Astrocyte of the hippocampus (primary cell): ENCODE measurements around the gene CAMK2D.

Experiments used
- DNase-seq: peaks from one replicate; pipeline ENCODE4 v3.0.0; 2011; ENCODE audit warnings: low read depth, low spot score

CAMK2D gene

DNA sequence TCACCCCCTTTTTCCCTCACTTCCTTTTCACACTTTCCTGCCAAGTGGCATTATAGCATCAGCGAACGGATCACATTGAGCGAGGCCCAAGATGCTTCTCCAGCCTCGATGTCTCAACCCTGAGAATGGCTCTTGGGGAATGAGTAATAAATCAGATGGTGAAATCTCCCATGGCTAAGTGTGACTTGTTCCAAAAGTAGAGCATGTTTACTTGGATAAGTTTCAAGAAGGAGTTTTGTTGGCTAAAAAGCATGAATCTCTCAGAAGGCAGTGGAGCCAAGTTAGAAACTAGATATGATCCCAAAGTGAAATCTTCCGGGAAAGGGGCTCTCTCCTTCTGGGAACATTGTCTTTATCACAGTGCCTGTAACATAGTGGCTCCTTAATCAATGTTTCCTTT lies 316.3 kb downstream of the CAMK2D start:
- peak; percentile 69 for DNase-seq

DNA sequence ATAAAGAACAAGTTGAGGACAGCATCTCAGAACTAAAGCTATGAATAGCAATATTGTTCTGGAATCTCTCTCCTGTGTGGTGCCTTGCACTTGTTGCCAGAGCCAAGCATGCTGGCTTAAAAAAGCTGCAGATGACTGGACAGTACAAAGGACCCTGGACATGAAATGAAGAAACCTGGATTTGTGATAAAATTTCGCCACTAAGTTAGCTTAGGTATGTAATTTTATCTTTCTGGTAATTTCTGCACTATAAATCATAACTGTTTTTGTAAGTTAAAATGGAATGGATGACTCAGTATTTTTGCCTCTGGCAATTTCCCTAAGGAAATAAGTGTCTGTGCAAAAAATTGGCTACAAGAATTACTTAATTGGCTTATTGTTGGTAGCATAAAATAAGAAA lies 317.2 kb downstream of the CAMK2D start:
- peak; percentile 39 for DNase-seq

DNA sequence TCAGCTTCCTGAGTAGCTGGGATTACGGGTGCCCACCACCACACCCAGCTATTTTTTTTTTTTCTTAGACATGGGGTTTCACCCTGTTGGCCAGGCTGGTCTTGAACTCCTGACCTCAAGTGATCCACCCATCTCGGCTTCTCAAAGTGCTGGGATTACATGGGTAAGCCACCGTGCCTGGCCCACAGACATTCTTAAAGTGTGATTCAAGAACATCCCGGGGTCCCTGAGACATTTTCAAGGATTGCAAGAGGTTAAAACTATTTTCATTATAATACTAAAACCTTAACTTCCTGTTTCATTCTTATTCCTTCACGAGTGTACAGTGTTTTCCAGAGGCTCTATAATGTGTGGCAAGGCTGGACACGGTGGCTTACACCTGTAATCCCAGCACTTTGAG lies 318.7 kb downstream of the CAMK2D start:
- no peak for DNase-seq

DNA sequence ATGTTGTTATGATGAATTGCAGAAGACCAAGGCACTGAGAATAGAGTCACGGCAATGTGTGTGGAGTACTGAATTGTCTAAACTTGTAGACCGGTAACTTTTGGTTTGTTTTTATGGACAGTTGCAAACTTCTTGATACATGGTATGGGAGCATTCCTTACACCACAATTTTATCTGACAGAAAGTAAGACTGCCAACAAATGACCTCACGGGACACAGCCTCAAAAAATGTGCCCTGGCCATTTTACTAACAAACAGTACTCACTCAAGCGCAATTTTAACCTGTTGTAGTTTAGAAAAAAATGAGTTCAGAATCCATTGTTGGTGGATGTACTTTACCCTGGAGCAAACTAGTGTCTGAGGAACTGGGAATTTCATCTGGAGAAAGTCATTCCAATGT lies 321.2 kb downstream of the CAMK2D start:
- peak; percentile 59 for DNase-seq

DNA sequence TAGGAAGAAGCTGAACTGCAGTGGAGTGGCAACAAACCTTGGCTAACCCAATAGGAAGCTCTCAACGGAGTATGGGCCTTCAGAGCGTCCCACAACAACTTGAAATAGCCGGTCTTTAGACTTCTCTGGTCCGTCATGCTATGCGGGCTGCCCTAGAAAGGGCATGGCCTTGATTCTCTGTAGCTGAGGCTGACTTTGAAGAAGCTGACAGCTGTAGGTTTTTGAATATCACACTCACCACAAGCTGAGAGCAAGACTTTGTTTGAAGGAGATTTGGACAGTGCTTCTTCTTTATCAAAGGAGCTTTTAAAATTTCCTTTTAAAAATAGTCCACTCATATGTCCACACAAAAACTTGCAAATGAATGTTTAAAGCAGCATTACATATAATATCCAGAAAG lies 322.9 kb downstream of the CAMK2D start:
- DNase-seq, result no peak

DNA sequence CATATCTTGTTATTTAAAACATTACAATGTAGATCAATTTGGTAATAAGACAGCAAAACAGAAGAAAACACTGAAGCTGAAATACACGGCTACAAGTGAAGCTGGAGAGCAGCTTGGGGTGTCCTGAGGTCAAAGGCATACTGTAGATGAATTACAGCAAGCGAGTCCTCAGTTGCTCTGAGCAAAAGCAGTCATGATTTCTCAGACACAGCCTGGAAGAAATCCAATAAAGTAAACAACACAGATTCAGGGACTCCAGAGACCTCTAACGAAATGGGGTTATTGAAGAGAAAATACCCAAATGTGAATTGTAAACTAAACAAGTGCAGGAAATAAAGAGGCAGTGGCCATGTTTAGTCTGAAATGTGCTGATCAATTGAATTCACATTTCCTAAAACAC lies 324.4 kb downstream of the CAMK2D start:
- DNase-seq, result no peak

DNA sequence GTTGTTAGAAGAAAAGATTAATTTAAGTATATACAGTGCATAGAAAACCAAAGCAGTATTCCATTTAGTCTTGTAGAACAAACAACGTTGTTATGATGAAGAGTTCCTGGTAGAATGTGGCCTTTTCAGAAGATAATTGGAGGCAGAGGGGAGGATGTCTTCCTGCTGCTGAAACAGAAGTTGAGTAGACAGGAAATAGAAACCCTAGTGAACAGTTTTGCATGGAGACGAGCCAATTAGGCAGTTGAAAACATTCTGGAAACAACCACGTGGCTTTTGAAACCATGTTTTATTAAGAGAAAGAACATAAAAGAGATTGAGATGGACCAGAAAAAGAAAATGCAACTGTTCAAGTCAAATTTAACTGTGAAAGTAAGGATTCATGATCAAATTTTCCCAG lies 325.2 kb downstream of the CAMK2D start:
- DNase-seq, result peak; percentile 76

DNA sequence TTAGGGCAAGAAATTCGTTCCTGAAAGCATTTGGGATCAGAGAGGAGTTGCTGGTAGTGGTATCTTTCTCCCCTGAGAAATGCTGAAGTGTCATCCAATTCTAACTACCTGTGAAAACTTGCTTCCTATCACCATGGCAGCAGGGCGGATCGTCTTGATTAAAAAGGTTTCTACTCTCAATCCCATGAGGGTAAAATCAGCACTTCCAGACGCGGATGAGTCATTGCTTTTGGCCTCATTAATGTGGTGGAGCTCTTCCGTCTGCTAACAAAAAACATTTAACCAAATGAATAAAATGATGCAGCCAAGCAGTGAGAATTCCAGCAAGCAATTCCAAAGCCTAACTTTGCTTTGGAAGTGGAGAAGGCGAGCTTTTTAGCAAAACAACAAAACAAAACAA lies 325.6 kb downstream of the CAMK2D start:
- DNase-seq, result peak; percentile 94

DNA sequence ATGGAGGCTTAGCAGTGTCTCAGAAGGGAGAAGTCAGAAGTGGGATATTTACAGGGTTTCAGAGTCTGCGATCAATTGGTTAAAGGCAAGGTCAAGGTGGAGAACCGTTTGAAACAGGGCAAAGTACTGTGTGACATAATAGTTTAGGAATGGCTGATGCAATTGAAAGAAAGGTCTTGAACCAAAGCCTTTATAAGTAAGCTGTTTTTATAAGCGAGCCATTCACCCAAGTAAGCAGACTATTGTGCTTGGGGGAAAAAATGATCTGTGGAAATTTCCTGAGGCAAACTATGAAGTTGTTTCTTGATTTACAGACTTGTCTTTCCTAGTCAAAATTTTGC lies 327.3 kb downstream of the CAMK2D start:
- DNase-seq, result peak; percentile 38

DNA sequence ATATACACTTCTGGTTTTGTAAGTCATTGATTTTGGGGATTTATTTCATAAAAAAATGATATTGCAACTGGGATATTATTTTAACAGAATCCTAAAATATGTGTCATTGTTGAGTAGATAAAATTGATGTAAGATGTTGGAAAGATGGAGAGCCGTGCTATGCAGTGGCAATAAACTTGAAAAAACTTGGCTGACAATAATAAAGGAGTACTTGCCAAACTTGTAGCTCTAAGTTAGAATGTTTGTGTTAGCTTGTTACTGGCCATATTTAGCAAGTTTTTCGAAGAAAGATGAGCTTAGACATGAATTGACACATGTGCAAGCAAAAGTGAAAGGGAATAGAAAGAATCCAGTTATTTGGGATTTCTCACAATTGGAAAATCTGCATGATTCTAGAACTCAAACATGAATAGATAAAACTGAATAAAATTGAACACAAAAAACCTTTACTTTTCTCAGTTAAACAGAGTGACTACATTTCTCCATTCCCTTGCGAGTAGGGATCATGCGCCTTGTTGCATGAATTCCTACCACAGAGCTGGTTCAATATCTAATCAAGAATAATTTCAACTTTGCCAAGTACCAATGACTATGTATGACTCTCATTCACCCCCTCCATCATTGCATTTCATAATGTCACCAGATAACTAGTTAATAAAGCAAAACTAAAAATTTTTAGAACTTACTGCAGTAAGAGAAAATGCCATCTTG lies 327.8 kb downstream of the CAMK2D start:
- no peak for DNase-seq

DNA sequence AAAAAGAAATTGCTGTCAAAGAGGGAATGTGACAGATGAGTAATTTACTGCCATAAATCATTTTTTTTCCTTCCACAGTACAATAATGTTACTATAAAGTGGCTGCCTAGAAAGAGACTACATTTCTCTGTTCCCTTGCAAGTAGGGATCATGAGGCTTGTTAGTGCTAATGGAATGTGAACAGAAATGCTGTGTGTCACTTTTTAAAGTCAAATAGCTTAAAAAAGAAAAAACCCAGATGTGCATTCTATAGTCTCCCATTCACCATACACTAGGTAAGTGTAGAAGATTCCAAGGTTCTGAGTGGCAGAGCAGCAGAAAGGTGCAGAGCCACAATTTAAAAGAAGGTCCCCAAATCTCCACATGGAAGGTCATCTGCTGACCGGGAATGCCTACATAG lies 328.4 kb downstream of the CAMK2D start:
- DNase-seq, result no peak

DNA sequence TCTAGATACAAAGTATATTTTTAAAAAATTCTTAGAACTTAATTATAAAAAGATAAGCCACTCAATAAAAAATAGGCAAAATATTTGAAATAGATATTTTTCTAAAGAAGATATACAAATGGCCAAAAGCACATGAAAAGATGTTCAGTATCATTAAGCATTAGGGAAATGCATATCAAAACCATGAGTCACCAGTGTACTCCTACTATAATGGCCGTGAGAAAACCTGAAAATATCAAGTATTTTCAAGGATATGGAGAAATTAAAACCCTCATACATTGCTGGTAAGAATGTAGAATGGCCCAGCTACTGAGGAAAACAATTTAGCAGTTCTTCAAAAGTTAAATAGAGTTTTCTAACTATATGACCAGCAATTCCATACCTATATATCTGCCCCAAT lies 337.9 kb downstream of the CAMK2D start:
- no peak for DNase-seq

DNA sequence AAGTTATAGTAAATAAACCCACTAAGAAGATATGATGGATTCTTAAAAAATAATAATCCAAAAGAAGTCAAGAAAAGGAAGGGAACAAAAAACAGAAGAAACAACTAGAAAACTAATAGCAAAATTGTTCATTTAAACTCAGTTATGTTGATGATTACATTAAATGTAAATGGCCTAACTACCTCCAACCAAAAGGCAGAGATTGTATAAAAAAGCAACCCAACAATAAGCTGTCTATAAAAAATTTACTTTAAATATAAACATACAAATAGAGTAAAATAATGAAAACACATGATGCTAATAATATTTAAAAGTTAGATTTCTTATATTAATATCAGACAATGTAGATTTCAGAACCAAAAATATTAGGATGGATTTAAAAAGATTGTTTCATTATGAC lies 340.6 kb downstream of the CAMK2D start:
- DNase-seq, result no peak

DNA sequence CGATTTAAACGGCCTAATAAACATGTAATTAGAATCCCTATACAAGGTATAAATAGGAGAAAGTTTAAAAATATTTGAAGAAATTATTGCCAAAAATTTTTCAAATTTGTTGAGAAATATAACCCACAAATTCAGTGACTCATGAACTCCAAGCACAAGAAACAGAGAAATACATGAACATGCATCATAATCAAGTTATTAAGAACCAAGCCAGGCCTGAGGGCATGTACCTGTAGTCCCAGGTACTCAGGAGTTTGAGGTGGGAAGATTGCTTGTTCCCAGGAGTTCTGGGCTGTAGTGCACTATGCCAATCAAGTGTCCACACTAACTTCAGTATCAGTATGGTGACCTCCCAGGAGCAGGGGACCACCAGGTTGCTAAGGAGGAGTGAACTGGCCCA lies 341.9 kb downstream of the CAMK2D start:
- DNase-seq, result no peak

DNA sequence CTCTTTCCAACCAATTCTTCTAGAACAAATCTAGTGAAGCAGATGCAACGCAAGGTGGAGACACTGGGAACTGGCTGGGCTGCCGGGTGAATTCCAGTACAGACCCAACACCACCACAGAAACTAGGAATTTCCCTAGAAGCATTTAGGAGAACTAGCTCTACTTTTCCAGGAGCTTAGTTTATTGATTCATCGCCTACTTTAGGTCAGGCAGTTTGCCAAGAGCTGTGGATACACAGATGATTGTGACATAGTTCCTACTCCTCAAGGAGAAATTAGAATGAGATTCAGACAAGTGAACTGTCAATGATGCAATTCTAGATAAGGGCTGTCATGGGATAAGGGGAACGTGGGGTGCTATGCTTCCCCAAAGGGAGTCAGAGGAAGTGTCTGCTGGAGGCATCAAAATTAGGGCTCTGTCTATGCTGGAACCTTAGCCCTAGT lies 350.0 kb downstream of the CAMK2D start:
- peak; percentile 85 for DNase-seq

DNA sequence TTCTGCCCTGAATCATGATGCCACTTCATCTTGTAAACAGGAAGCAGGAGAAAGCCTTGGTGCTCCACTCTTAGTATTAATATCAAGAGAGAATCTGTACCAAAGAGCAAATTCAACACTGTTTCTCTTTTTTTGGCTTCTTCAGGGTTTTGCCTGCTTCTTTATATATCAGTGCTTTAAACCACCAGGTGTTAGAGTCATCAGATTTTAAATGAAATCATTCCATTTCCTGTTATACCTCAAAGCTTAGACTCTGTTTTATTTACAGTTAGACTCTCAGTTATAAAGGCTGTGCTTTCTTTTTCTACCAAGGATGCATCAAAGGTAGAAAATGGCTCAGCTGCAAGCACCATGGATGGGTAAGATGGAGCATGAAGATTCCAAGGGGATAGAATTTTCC lies 350.9 kb downstream of the CAMK2D start:
- no peak for DNase-seq

DNA sequence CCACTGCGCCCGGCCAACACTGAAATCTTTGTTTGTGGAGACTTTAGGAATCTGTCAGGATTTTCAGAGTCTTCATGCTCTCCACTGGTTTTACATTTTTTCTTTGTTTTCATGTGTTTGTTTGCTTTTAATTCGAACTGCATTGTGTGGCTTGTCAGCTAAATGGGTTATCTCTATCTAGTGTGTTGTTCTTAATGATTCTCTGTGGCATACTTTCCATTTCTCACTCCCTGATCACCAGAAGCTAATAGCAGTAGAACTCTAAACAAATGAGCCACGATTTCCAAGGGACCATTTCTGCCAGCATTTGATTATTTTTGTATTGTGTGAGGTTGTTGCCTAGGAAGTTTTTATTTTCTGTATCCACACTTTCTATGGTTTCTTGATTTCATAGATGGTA lies 352.4 kb downstream of the CAMK2D start:
- peak; percentile 43 for DNase-seq

DNA sequence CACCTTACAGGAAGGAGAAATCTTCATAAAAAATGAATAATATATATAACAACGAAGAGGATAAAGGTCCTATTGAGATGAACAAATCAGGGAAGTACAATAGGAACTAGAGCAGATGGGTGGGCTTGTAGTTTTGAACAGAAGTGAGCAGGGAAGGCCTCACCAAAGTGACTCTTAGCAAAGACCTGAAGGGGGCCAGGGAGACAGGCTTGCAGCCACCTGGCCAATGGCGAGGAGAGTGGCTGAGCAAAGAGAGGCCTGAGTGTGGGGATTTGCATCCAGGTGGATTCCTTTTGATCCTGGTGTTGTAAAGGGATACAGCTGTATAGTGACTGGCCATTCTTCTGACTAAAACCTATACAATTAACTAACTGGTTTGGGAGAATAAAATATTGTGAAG lies 354.1 kb downstream of the CAMK2D start:
- no peak for DNase-seq

DNA sequence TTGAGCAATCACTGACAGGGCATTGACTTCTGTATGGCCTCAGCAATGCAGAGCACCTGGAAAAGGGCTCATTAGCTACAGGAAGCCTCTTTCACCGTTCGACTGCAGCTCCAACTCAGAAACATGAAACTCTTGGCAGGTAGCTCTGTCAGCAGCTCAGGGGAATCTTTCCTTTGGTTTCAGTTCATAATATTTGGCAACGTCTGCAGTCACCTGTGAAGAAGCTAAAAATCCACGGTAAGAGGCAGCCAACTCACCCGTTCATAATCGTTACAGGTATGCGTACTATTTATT lies 354.9 kb downstream of the CAMK2D start:
- no peak for DNase-seq

DNA sequence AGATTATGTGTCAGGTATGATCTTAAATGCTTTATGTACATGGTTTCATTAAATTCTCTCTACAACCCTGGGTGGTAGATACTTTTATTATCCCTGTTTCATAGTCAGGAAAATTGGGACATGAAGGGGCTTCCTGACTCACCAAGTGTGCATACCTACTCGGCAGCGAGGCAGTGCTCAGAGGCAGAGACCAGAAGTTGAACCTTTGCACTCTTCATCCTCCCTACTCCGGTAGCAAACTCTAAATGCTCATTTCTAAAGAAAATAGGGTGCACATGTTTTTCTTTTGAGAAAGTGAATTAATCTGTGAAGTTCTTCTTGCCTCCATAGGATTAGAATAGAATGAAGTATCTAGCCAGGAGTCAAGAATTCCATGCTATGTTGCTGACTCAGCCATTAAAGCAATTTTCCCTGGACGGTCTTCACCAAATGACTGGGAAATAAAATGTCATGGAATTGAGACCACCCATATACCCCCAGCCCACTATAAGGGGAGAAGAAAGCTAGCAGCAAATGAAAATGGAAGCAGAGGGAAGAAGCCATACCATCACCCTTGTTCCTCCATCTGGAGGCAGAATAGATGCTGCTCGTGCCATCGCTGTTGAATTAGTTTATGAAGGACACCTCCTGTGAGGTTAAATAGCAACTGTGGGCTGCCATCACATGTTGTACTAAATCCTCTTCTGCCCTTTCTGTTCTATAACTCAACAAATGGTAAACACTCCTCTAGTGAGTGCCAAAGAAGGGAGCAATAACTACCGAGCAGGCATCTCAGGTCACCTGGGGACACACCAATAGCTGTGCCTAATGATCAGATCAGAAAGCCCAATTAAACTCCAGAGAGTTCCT lies 355.4 kb downstream of the CAMK2D start:
- DNase-seq, result no peak

DNA sequence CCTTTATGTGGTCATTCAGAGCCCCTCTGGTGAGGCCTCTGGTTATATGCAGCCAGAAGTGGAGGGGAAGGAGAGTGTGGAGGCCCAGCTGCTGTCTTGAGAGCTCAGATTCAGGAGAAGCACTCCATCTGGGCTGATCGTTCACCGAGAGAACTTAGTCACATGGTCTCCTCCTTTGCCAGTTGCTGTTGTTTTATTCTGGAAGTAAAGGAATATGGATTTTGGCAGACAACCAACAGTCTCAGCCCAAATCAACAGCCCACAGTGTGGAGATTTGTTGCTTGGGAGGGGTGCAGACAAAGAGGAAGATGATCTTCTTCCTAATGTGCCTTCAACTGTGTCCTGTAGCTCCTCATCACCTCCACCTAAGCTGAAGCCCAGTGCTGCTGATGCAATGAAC lies 356.7 kb downstream of the CAMK2D start:
- DNase-seq, result no peak

DNA sequence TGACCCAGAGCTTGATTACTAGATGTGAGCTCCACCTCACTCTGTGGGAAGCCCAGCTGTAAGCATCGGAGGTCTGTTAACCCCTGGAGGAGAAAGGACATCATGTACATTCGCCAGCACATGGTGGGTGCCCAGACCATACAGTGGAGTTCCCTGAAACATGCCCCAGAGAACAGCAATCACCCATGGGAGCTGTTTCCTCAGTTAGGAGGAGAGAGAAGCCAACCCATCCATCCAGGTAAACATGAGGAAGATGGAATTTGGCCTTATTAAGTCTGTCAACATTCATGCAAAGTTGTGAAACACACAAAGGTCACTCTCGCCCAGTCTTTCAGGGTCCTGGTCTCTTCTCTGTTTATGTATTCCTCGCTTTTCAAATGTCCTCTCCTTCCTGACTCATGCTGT lies 357.4 kb downstream of the CAMK2D start:
- no peak for DNase-seq
